Immature natural killer cell (primary cell): ENCODE data around the gene IPPK. TPM values are rescaled to one million over a fixed set of nuclear protein-coding genes. Genes with fewer than 3 reads are reported as not detected.
A peak's percentile ranks its signal among the peaks of the same experiment; 100 is the strongest.

ENCODE experiments used
- DNase-seq, 3 donors: peaks; one replicate each; pipeline ENCODE4 v3.0.0; 2022; ENCODE audit warnings: mixed read lengths in 1 of 3
- H3K27ac Mint-ChIP-seq, 6 donors: one replicate each; pipeline ENCODE4 v1.8.0; 2020; ENCODE audit warnings: mixed read lengths in 6 of 6, mild to moderate bottlenecking in 5 of 6, inconsistent platforms in 4 of 6, moderate library complexity in 3 of 6
- H3K27me3 Mint-ChIP-seq, 3 donors: one replicate each; pipeline ENCODE4 v1.8.0; 2020 to 2021; ENCODE audit warnings: low read depth in 3 of 3, mild to moderate bottlenecking in 3 of 3, mixed read lengths in 3 of 3, moderate library complexity in 3 of 3, inconsistent platforms in 1 of 3
- H3K36me3 Mint-ChIP-seq, 3 donors: one replicate each; pipeline ENCODE4 v1.8.0; 2020; ENCODE audit warnings: mixed read lengths in 3 of 3, inconsistent platforms in 2 of 3, mild to moderate bottlenecking in 2 of 3
- H3K4me1 Mint-ChIP-seq, 2 donors: one replicate each; pipeline ENCODE4 v1.8.0; 2020; ENCODE audit warnings: inconsistent platforms in 2 of 2, mild to moderate bottlenecking in 2 of 2, mixed read lengths in 2 of 2, moderate library complexity in 1 of 2
- H3K4me3 Mint-ChIP-seq, 5 donors: one replicate each; pipeline ENCODE4 v1.8.0; 2020; ENCODE audit warnings: mild to moderate bottlenecking in 5 of 5, mixed read lengths in 5 of 5, inconsistent platforms in 3 of 5, moderate library complexity in 3 of 5
- H3K9me3 Mint-ChIP-seq, 6 donors: one replicate each; pipeline ENCODE4 v1.8.0; 2020; ENCODE audit warnings: mild to moderate bottlenecking in 6 of 6, mixed read lengths in 6 of 6, inconsistent platforms in 4 of 6, moderate library complexity in 3 of 6
- polyA plus RNA-seq, 3 donors: library from polyadenylated mRNA; unstranded; fragments of 300-500 nt; fragmentation: Illumina TruSeq; gene quantifications; one replicate each; pipeline ENCODE4 v1.2.3, GENCODE V29; 2021

IPPK gene
- polyA plus RNA-seq, 3 donors from 2014 or later = 2.6 to 5.4 (median 3.2) TPM

DNA sequence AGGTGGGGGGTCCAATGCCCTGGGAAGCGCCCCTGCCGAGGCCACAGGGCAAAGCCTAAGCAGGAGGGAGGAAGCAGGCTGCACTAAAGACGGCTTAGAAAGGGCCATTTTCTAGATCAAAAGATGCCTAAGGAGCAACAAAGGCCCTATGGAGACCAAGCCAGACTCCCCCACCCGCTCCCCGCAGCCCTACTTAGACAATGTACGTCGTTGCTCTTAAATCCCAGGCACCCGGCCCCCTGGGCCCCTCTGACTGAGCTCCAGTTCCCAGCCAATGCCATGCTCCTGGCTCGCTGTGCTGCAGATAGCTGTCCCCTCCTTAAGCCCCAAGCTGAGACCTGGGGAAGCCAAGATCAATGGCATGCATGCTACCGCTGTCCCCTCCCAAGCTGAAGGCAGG lies 10.3 kb downstream of the IPPK start:
- Mint-ChIP-seq H3K36me3 (peaks cover 0 to 7% (median 2%) of the 10 kb centered on the region in 3 donors), H3K27me3 (peaks cover 0 to 2% (median 0%) of the 10 kb centered on the region in 3 donors), H3K9me3 (no peaks in the 10 kb centered on the region), H3K27ac (no peak overlapping the region), H3K4me1 (peaks cover 18 to 31% of the 10 kb centered on the region in 2 donors), H3K4me3 (no peak overlapping the region)
- DNase-seq = no peak

DNA sequence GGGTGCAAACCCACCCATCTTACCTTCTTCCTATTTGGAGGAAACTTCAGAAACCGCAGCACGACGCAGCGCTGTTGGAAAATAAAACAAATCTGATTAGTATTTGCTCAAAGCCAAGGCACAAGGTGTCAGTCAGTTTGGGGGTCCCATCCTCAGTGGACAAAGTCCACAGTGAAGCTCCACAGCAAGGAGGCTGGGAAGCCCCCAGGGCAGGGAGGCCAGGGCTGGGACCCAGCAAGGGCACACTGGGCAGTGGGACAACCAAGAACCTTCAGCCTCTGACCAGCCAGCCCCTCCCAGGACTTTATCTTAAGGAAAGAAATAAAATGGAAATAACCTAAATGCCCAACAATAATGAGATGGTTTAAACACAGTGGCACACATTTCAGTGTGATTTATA lies 11.3 kb downstream of the IPPK start:
- no peaks in the 10 kb centered on the region for H3K9me3 Mint-ChIP-seq
- peaks cover 0 to 2% (median 0%) of the 10 kb centered on the region in 3 donors for H3K27me3 Mint-ChIP-seq
- peaks cover 10 to 21% of the 10 kb centered on the region in 2 donors for H3K4me1 Mint-ChIP-seq
- H3K4me3 Mint-ChIP-seq = no peak overlapping the region
- no peak for DNase-seq
- H3K27ac Mint-ChIP-seq = no peak overlapping the region
- peaks cover 0 to 7% (median 2%) of the 10 kb centered on the region in 3 donors for H3K36me3 Mint-ChIP-seq

DNA sequence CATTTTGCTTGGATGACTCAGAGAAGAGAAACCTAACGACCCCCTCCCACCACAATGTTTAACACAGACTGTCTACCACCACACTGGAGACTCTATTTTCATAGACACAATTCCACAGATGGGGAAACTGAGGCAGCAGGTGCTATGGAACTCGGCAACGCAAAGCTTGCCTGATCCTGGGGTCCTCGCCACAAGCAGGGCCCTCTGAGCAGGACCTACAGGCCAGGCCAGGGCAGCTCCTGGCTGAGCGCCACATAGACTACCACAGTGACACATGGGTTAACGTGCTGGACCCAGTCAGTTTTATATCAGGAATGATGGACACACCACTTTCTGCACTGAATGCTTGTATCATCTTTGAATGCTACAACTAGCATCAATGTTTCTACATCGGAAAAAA lies 11.8 kb downstream of the IPPK start:
- Mint-ChIP-seq H3K4me3 (no peak overlapping the region), H3K27me3 (peaks cover 0 to 2% (median 0%) of the 10 kb centered on the region in 3 donors), H3K36me3 (peaks cover 0 to 7% (median 3%) of the 10 kb centered on the region in 3 donors), H3K27ac (no peak overlapping the region), H3K9me3 (no peaks in the 10 kb centered on the region), H3K4me1 (peaks cover 8 to 16% of the 10 kb centered on the region in 2 donors)
- no peak for DNase-seq

DNA sequence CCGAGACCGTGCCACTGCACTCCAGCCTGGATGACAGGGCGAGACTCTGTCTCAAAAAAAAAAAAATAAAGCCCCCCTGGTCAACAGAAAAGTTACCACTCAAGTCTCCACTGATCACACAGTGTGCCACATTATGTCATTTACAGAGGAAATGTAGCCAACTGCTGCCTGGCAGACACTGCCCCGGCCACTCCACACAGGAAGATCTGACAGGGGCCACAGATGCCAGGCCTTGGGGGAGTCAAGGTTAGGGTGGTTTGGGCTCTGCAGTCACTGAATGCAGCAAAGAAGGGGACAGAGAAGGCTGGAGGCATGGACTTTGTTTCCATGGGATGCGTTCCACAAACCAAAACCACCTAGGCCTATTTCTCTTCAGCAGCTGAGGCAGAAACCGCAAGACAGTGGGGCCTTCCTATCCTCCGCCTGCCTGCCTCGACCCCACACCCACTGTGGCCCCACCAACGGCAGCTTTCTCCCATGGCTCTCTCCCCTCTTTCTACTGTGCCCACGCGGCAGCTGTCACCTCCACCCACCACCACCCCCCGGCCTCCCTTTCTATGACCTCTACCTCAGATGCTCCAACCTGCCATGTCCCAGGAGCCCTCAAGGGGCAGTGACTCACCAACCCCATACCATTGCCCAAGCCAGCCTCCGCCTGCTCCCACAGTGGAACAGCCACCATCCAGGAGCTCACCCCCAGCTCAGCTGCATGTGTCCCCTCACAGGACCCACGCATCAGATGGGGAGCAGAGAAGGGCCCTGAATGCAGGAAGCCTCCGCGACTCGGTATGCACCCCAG lies 12.4 kb downstream of the IPPK start:
- no peak for DNase-seq
- no peak overlapping the region for H3K27ac Mint-ChIP-seq
- H3K36me3 Mint-ChIP-seq = peaks cover 0 to 11% (median 8%) of the 10 kb centered on the region in 3 donors
- no peaks in the 10 kb centered on the region for H3K9me3 Mint-ChIP-seq
- H3K4me3 Mint-ChIP-seq = no peak overlapping the region
- peaks cover 0 to 2% (median 0%) of the 10 kb centered on the region in 3 donors for H3K27me3 Mint-ChIP-seq
- H3K4me1 Mint-ChIP-seq = peaks cover 8 to 14% of the 10 kb centered on the region in 2 donors

DNA sequence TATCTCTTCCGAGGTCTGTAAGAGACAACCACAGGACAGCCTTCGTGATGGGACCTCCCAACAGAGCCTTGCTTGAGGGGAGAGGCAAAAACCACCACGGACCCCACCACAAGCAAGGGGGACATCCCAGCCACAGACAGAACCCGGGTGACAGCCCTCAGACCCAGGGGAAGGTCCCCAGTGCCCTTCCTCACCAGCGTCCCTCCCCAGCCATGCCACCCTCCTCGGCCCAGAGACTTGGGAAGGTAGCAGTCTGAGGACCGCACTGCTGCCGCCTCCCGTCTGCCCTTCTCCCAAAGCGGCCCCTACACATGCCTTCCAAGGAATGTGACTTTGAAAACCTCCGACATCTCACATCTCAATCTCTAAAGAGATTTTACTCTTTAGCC lies 13.4 kb downstream of the IPPK start:
- DNase-seq = no peak
- Mint-ChIP-seq H3K4me1 (peaks cover 5 to 9% of the 10 kb centered on the region in 2 donors), H3K9me3 (no peaks in the 10 kb centered on the region), H3K27me3 (peaks cover 0 to 2% (median 0%) of the 10 kb centered on the region in 3 donors), H3K27ac (no peak overlapping the region), H3K4me3 (no peak overlapping the region), H3K36me3 (peaks cover 0 to 11% (median 8%) of the 10 kb centered on the region in 3 donors)

DNA sequence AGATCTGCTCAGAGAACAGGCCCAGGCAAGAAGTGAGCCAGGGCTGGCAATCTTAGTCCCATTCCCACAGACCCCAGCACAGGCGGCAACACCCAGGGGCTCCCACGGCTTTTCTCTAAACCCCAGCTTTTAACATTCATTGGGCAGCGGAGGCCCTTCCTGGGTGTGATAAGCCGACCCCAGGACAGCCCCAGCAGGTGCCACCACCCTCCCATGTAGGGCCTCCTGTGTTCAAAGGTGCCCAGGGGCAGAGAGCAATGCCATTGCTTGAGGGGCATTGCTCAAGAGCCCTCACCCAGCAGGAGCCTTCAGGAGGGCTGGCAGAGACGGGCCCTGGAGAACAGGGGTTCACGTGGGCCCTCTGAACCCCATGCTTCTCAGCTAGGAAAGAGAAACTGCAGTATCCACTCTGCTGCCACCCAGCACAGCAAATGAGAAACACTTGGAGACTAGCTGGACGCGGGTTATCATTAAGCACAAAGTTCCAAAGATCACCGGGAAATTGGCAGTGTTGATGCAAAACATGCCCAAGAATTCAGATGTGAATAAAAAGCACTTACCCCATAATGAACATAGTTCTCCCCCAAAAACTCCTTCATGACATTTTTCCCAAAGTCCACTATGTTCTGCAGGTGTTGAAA lies 13.9 kb downstream of the IPPK start:
- Mint-ChIP-seq H3K27me3 (peaks cover 0 to 2% (median 0%) of the 10 kb centered on the region in 3 donors), H3K4me1 (peaks cover 4% of the 10 kb centered on the region in 2 donors), H3K9me3 (no peaks in the 10 kb centered on the region), H3K4me3 (no peak overlapping the region), H3K27ac (no peak overlapping the region), H3K36me3 (peaks cover 0 to 11% (median 8%) of the 10 kb centered on the region in 3 donors)
- DNase-seq = no peak

DNA sequence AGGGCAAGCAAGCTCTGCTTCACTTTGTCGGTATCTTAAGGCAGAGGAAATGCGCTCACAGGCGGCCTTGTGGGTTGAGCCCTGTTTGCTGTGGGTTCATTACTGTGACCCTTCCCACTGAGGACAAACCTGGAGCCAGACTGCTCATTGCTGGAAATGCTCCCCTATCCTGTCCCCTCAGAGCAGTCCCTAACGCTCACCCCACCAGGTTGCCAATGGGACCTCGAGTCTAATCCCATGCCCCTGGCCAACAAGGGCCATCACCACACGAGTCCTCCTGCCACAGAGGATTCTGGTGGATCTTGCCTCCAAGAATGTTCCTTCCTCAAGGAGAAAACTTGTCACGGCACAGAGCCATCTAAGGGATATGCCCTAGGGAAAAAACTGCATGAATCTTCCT lies 14.6 kb downstream of the IPPK start:
- Mint-ChIP-seq H3K9me3 (no peaks in the 10 kb centered on the region), H3K4me3 (no peak overlapping the region), H3K4me1 (peaks cover 0 to 4% of the 10 kb centered on the region in 2 donors), H3K36me3 (peaks cover 0 to 15% (median 8%) of the 10 kb centered on the region in 3 donors), H3K27ac (no peak overlapping the region), H3K27me3 (peaks cover 0 to 2% (median 0%) of the 10 kb centered on the region in 3 donors)
- no peak for DNase-seq

DNA sequence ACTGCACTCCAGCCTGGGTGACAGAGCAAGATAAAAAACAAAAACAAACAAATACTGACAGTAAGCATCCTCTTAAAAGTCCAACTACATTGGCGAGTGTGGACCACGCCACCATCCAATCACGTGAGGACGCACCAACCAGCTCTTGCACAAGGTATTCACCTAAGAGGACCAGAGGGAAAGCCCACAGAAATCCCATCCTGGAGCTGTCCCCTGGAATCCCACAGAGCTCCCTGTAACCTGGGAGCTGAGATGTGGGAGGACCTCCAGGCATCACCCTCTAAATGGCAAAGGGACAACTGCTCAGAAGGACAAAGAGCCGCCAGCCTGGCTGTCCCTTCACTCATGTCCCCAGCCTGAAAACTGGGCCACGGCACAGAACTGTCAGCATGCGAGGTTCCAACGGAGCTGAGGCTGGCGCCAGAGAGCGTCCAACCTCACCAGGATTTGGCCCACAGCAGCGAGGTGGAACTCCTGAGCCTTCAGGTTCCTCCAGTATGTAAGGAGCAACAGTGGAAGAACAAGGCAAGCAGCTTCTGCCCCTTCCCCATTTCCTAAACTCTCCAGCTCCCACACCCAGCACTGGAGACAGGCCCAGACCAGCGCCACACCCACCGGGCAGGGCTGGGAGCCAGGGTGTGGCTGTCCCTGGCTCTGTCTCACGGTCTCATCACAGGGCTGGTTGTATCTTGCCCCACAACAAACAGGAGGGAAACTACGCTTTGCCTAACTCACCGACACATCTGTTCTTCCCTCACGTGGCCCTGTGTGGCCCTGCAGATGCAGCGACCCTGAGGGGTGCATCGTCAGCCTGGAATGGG lies 15.2 kb downstream of the IPPK start:
- peaks cover 0 to 2% of the 10 kb centered on the region in 2 donors for H3K4me1 Mint-ChIP-seq
- peaks cover 0 to 3% (median 2%) of the 10 kb centered on the region in 3 donors for H3K27me3 Mint-ChIP-seq
- H3K9me3 Mint-ChIP-seq = no peaks in the 10 kb centered on the region
- DNase-seq = no peak
- H3K27ac Mint-ChIP-seq = no peak overlapping the region
- no peak overlapping the region for H3K4me3 Mint-ChIP-seq
- peaks cover 0 to 17% (median 8%) of the 10 kb centered on the region in 3 donors for H3K36me3 Mint-ChIP-seq

DNA sequence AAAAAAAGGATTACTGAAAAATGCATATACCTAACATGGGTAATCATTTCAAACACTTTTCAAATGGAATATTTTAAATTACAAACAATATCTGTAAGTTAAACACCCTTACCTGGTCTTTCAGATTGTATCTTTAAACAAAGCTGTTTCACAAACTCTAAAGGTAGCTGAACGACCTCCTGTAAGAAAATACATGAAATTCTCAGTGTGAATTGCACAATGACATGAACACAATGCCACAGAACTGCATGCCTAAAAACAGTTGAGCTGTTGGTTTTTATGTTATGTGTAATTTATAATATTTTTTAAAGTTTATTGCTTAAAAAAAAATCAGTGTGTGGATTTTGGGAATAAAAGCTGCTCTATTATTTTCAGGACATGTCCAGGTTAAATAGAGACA lies 17.5 kb downstream of the IPPK start:
- Mint-ChIP-seq H3K4me1 (peaks cover 0 to 2% of the 10 kb centered on the region in 2 donors), H3K9me3 (no peaks in the 10 kb centered on the region), H3K27me3 (peaks cover 0 to 3% (median 0%) of the 10 kb centered on the region in 3 donors), H3K36me3 (peaks cover 10 to 25% (median 19%) of the 10 kb centered on the region in 3 donors), H3K4me3 (no peak overlapping the region), H3K27ac (no peak overlapping the region)
- no peak for DNase-seq

DNA sequence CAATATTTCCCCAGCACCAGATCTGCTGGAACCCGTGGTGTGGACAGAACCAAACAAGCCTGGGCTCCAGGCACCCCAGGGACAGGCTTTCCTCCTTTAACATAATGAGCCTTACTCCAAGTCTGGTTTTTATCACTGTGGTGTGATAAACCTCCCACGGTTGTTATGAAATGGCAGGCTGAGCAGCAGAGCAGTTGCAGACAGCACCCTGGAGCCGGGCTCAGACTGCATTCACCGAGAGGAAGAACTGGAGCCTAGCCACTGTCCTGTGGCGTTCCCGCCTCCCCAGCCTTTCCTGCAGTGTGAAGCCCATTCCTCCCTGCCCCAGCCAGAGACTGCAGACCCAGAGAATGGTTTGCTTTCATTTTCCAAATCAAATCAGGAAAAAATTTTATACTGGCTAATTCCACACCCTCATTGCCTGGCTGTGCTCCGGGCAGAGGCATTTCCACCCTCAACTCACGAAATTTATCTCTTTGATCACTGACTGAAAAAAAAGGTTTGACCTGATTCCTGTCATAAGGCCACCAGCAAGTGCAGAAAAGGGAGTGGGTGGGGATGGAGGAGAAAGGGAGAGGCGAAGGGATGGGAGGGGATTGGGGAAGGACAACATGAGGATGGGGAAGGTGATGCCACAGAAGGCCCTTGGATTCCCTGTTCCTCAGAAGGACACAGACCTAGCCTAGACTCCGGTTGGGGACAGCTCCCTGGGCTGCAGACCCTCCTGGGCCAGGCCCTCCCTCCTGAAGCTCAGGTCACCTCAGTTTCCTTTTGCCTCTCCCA lies 18.9 kb downstream of the IPPK start:
- Mint-ChIP-seq H3K9me3 (no peaks in the 10 kb centered on the region), H3K27me3 (peaks cover 0 to 3% (median 0%) of the 10 kb centered on the region in 3 donors), H3K27ac (no peak overlapping the region), H3K4me1 (peaks cover 0 to 2% of the 10 kb centered on the region in 2 donors), H3K36me3 (peaks cover 22 to 31% (median 30%) of the 10 kb centered on the region in 3 donors), H3K4me3 (no peak overlapping the region)
- DNase-seq = no peak

DNA sequence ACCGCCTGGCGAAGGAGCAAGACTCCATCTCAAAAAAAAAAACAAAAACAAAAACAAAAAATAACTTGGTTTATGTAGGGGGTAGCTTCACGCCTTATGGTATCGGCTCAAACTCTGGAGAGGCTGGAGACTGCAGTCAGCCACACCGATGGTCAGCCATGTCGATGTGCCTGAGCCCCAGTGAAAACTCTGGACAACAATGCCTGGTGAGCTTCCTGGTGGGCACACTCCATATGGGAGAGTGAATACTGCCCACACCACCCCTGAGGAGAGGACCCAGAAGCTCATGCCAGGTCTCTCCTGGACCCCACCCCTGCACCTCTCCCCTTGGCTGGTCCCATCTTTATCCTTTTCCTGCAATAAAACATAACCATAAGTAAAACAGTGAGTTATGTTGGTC lies 19.6 kb downstream of the IPPK start:
- Mint-ChIP-seq H3K9me3 (peaks cover 0 to under 1% (median 0%) of the 10 kb centered on the region in 6 donors), H3K36me3 (peaks cover 30 to 38% (median 37%) of the 10 kb centered on the region in 3 donors), H3K4me3 (no peak overlapping the region), H3K27ac (no peak overlapping the region), H3K27me3 (peaks cover 0 to 3% (median 0%) of the 10 kb centered on the region in 3 donors), H3K4me1 (peaks cover 0 to 2% of the 10 kb centered on the region in 2 donors)
- no peak for DNase-seq

DNA sequence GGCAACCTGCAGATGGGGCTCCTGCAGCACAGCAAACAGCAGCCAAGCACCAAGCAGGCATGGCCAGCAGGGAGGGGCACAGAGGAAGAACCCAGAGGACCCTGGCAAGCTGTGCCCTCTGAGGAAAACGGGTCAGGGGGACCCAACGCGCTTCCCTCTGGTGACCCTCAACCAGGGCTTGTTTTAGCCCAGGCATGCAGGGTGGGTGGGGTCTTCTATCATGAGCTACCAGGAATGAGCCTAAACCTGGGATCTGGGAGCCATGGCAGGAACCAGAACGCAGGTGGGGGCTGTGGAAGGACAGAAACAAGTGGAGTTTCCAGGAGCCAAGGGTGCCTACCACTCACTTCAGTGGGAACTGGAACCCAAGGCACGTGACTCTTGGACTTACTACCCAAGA lies 20.9 kb downstream of the IPPK start:
- H3K9me3 Mint-ChIP-seq = peaks cover 0 to 4% (median 0%) of the 10 kb centered on the region in 6 donors
- H3K27me3 Mint-ChIP-seq = peaks cover 0 to 3% (median 0%) of the 10 kb centered on the region in 3 donors
- H3K27ac Mint-ChIP-seq = no peak overlapping the region
- H3K4me3 Mint-ChIP-seq = no peak overlapping the region
- H3K4me1 Mint-ChIP-seq = no peaks in the 10 kb centered on the region
- H3K36me3 Mint-ChIP-seq = peaks cover 42 to 49% (median 46%) of the 10 kb centered on the region in 3 donors
- no peak for DNase-seq

DNA sequence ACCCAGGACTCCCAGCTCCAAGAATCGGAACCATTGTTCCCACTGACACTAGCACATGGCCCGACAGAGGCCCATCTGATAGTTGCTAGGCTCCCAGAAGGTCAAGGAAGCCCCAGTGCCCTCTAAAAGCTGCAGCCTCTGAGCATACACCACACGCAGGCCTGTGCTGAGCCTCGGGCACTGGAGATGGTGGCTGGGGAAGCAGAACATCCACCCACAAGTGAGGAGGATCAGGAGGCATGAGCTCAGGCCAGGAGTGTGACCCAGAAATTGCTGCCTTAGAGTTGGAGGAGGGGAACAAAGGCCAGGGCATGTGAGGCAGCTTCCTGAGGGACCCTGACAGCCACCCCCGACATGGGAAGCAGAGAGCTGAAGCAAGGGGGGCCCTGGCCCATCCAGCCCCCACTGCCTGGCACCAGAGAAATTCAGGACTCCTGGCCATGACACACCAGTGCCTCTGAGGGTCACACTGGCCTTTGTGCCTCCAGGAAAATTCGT lies 21.4 kb downstream of the IPPK start:
- peak overlapping the region in 1 of 6 donors; percentile 52 for H3K27ac Mint-ChIP-seq
- H3K9me3 Mint-ChIP-seq = peaks cover 0 to 4% (median 0%) of the 10 kb centered on the region in 6 donors
- peaks cover 0 to 3% (median 0%) of the 10 kb centered on the region in 3 donors for H3K27me3 Mint-ChIP-seq
- no peak overlapping the region for H3K4me3 Mint-ChIP-seq
- no peaks in the 10 kb centered on the region for H3K4me1 Mint-ChIP-seq
- H3K36me3 Mint-ChIP-seq = peaks cover 45 to 54% (median 51%) of the 10 kb centered on the region in 3 donors
- DNase-seq = no peak
